DMS79 treated with DMSO at 0.1 percent for 48 hours (cell line): ENCODE data around the gene OR2A42.
"Not testable (repeated sequence)": the region's sequence is repeated elsewhere in the genome, so short reads cannot be mapped to it uniquely, and the experiment has no call there.

Source experiments
- DNase-seq: peaks from one replicate; lab custom pipeline; 2025; lab: John Stamatoyannopoulos, UW

OR2A42 gene

GRCh38 chr7:144239365-144239764 is at the start of gene OR2A42:
Gene OR2A42 (minus strand): TSS chr7:144239605. CDS start chr7:144232843, 6,762 bp downstream.
- DNase-seq = not testable (repeated sequence)

- not testable (repeated sequence) for DNase-seq
Observed at GRCh38 chr7:144287171-144287784, 47.9 kb upstream of the OR2A42 start.

GRCh38 chr7:144283716-144284115 is 44.3 kb upstream of the OR2A42 start:
- DNase-seq = not testable (repeated sequence)

- DNase-seq = not testable (repeated sequence)
Observed at GRCh38 chr7:144282490-144282889, 43.1 kb upstream of the OR2A42 start.

GRCh38 chr7:144281981-144282380 is 42.6 kb upstream of the OR2A42 start:
- DNase-seq = not testable (repeated sequence)

GRCh38 chr7:144280010-144280409 is 40.6 kb upstream of the OR2A42 start:
- not testable (repeated sequence) for DNase-seq

- not testable (repeated sequence) for DNase-seq
Observed at GRCh38 chr7:144275281-144275680, 35.9 kb upstream of the OR2A42 start.

- DNase-seq = not testable (repeated sequence)
Observed at GRCh38 chr7:144269188-144269587, 29.8 kb upstream of the OR2A42 start, which contains the start of gene CTAGE8. Gene CTAGE8 (minus strand): TSS chr7:144269288. CDS start chr7:144269250, 38 bp downstream.

- not testable (repeated sequence) for DNase-seq
Observed at GRCh38 chr7:144264692-144265091, 25.3 kb upstream of the OR2A42 start, which contains the start of gene OR2A7. Gene OR2A7 (minus strand): TSS chr7:144264792. CDS start chr7:144259628, 5,164 bp downstream.

GRCh38 chr7:144262128-144262527 is 22.7 kb upstream of the OR2A42 start:
- DNase-seq = not testable (repeated sequence)

- DNase-seq = not testable (repeated sequence)
Observed at GRCh38 chr7:144259067-144259466, 19.7 kb upstream of the OR2A42 start.

- DNase-seq = no peak
Observed at GRCh38 chr7:144256112-144256511, 16.7 kb upstream of the OR2A42 start.

- no peak for DNase-seq
Observed at GRCh38 chr7:144255471-144255897, 16.1 kb upstream of the OR2A42 start.

GRCh38 chr7:144252307-144252706 is 12.9 kb upstream of the OR2A42 start:
- DNase-seq = not testable (repeated sequence)

GRCh38 chr7:144247674-144248330 is 8.4 kb upstream of the OR2A42 start:
- not testable (repeated sequence) for DNase-seq

GRCh38 chr7:144246967-144247366 is 7.6 kb upstream of the OR2A42 start:
- not testable (repeated sequence) for DNase-seq

GRCh38 chr7:144245372-144245771 is 6.0 kb upstream of the OR2A42 start:
- DNase-seq = not testable (repeated sequence)

GRCh38 chr7:144238530-144239082 is 799 bp downstream of the OR2A42 start:
- DNase-seq = not testable (repeated sequence)

GRCh38 chr7:144233039-144233438 is 6.4 kb downstream of the OR2A42 start:
- not testable (repeated sequence) for DNase-seq

GRCh38 chr7:144231027-144231426 is 8.4 kb downstream of the OR2A42 start:
- DNase-seq = not testable (repeated sequence)

GRCh38 chr7:144228810-144229209 is 10.6 kb downstream of the OR2A42 start:
- DNase-seq = not testable (repeated sequence)

- not testable (repeated sequence) for DNase-seq
Observed at GRCh38 chr7:144226866-144227265, 12.5 kb downstream of the OR2A42 start.

- not testable (repeated sequence) for DNase-seq
Observed at GRCh38 chr7:144223675-144224074, 15.7 kb downstream of the OR2A42 start.
